ENCODE data around the gene IL22RA1. TPM values are rescaled to one million over a fixed set of nuclear protein-coding genes. Genes with fewer than 3 reads are reported as not detected.

The IL22RA1 gene
- total and polyA plus RNA-seq, 9 of the 15 experiments (the other 6 are each of a cell fraction or from before 2014, with no cell fraction given) = not detected

- TF ChIP-seq TRIM24 (IDR thresholded peaks at IDR 0.05) (peak in 1 of 2 experiments; percentile 33; a peak in 1 of 4 replicates), JUNB (CRISPR knock-in tag; conservative IDR thresholded peaks at IDR 0.05) (peak; percentile 55; the same call in 1 of the 2 replicates), MED1 (CRISPR knock-in tag; IDR thresholded peaks at IDR 0.05; ENCODE audit: borderline replicate concordance) (no peak), FOXJ2 (tag; IDR thresholded peaks at IDR 0.05) (no peak), FOXK2 (conservative IDR thresholded peaks at IDR 0.05 in 1 of 2, IDR thresholded peaks at IDR 0.05 in 1 of 2; ENCODE audit: low read depth in 2 of 2) (peak; percentile 30 to 44; a peak in 1 of 4 replicates), SMARCE1 (IDR thresholded peaks at IDR 0.05) (0 out of 2 replicates have a peak, but pooled peaks have one; percentile 31), ARID1B (IDR thresholded peaks at IDR 0.05) (peak; percentile 68), ZNF24 (IDR thresholded peaks at IDR 0.05) (0 out of 2 replicates have a peak, but pooled peaks have one; percentile 53), MLX (CRISPR knock-in tag; conservative IDR thresholded peaks at IDR 0.05) (no peak), PHTF2 (CRISPR knock-in tag; IDR thresholded peaks at IDR 0.05) (no peak), JUN (IDR thresholded peaks at IDR 0.05; ENCODE audit: borderline replicate concordance, low read depth, low read length) (peak; percentile 89), JUN (CRISPR knock-in tag; IDR thresholded peaks at IDR 0.05; ENCODE audit: borderline replicate concordance) (no peak)
These were observed 48.9 kb upstream of the IL22RA1 start (continued) for GRCh38 chr1:24191860-24192259.

GRCh38 chr1:24190983-24191461 lies 48.1 kb upstream of the IL22RA1 start:
- DNase-seq (ENCODE audit: extremely low read depth in 1 of 4, low spot score in 3 of 4) (no peak), ATAC-seq (no peak), FAIRE-seq (no peak)
- no peaks in the 10 kb centered on the region for H3K36me3 ChIP-seq (ENCODE audit: control insufficient read depth, insufficient read depth, low read length)
- ChIA-PET CTCF (ENCODE audit: low intra/inter-chr PET ratio) (no interaction called here), POLR2A (interaction anchor here (0.5 to 1.5 kb wide), 4 partner anchors 8 to 836 kb away, joined by 3 to 4 read pairs (median 3); no protein-coding TSS in a partner anchor)
- no peaks in the 10 kb centered on the region for H3K79me2 ChIP-seq (ENCODE audit: control insufficient read depth, insufficient read depth, low read length)
- in situ Hi-C loops (cut with MboI) = no loop called here
- H3K4me3 ChIP-seq = no peak overlapping the region
- intact Hi-C loops (cut with micrococcal nuclease) = no loop called here
- H4K20me1 ChIP-seq (replicated peaks; ENCODE audit: control insufficient read depth, insufficient read depth, low read length) = no peaks in the 10 kb centered on the region; the same call in 1 of the 2 replicates
- BruUV-seq (replicated peaks) = no TSS peak
- H3K9ac ChIP-seq (ENCODE audit: insufficient read depth in 1 of 2, low read depth in 2 of 2, low read length in 2 of 2) = no peak overlapping the region
- no peaks in the 10 kb centered on the region for H3K9me1 ChIP-seq (ENCODE audit: control insufficient read depth, insufficient read depth, low read length)
- 7% methylated on average over 3 of the region's 3 CpGs for WGBS (ENCODE audit: insufficient coverage, low coverage, missing lambda C conversion rate)
- no peak overlapping the region for H3K27ac ChIP-seq (ENCODE audit: extremely low read depth, low read depth, low read length)
- peaks cover 40 to 64% of the 10 kb centered on the region in 2 experiments for H3K27me3 ChIP-seq (ENCODE audit: control insufficient read depth in 2 of 2, insufficient read depth in 2 of 2, low read length in 2 of 2)
- no peak overlapping the region for H3K4me2 ChIP-seq (ENCODE audit: insufficient read depth, low read length)
- no peaks in the 10 kb centered on the region for H3K9me3 ChIP-seq (replicated peaks; ENCODE audit: control insufficient read depth, insufficient read depth, low read depth, low read length)
- peaks cover 11 to 13% of the 10 kb centered on the region in 2 experiments; a peak in 3 of 5 replicates for H3K4me1 ChIP-seq (replicated peaks in 1 of 2; ENCODE audit: control insufficient read depth in 2 of 2, insufficient read depth in 2 of 2, low read length in 2 of 2)
- no peak overlapping the region for H2AFZ ChIP-seq (ENCODE audit: low read depth, low read length)
- no peak for TF ChIP-seq ZNF57 (CRISPR knock-in tag; IDR thresholded peaks at IDR 0.05)
- no peak for TF ChIP-seq SMARCE1 (IDR thresholded peaks at IDR 0.05)
- no peak for TF ChIP-seq SIX5 (IDR thresholded peaks at IDR 0.05; ENCODE audit: borderline replicate concordance in 1 of 2, insufficient read depth in 1 of 2, low read depth in 1 of 2, low read length in 2 of 2)
- no peak for TF ChIP-seq ZFPM2 (CRISPR knock-in tag; IDR thresholded peaks at IDR 0.05)
- TF ChIP-seq ZBTB43 (CRISPR knock-in tag; IDR thresholded peaks at IDR 0.05) = no peak
- no peak for TF ChIP-seq HDAC6 (IDR thresholded peaks at IDR 0.05; ENCODE audit: low read depth, low read length)
- no peak for TF ChIP-seq YBX1 (IDR thresholded peaks at IDR 0.05)
- TF ChIP-seq ARID3B (CRISPR knock-in tag; IDR thresholded peaks at IDR 0.05; ENCODE audit: borderline replicate concordance) = no peak
- no peak for TF ChIP-seq GTF2F1 (IDR thresholded peaks at IDR 0.05; ENCODE audit: low read depth, low read length)

Data from K562 (cell line).